WTC11 (cell line): Measurements from ENCODE around the gene ITPR3. TPM values are rescaled to one million over a fixed set of nuclear protein-coding genes. Genes with fewer than 3 reads are reported as not detected.
"Not testable (repeated sequence)": the region's sequence is repeated elsewhere in the genome, so short reads cannot be mapped to it uniquely, and the experiment has no call there.

Experiments
- ATAC-seq: fragments of 200-7000 bp; cut with Tn5 transposase; 2 replicates; pipeline ENCODE4 v1.10.0; 2021; ENCODE audit warnings: mild to moderate bottlenecking, moderate library complexity
- CTCF ChIA-PET: fragments of 300-600 bp; sonication (Branson Sonifier 250); formaldehyde crosslinking; loops from one replicate; lab custom pipeline; 2021; ENCODE audit warnings: antibody characterized with exemption; lab: Charles Lee
- POLR2A ChIA-PET: fragments of 350-600 bp; sonication (Branson Sonifier 250); formaldehyde crosslinking; loops from one replicate; lab custom pipeline; 2021; ENCODE audit warnings: antibody characterized with exemption; lab: Charles Lee
- DNase-seq: peaks from one replicate; pipeline ENCODE4 v3.0.0; 2021; ENCODE audit warnings: low spot score
- H3K27ac Mint-ChIP-seq: 2 replicates; pipeline ENCODE4 v1.8.0; 2021; ENCODE audit warnings: mixed read lengths
- H3K27me3 Mint-ChIP-seq: 2 replicates; pipeline ENCODE4 v1.8.0; 2021; ENCODE audit warnings: low read depth, mild to moderate bottlenecking, moderate library complexity, mixed read lengths
- H3K36me3 Mint-ChIP-seq: 2 replicates; pipeline ENCODE4 v1.8.0; 2021; ENCODE audit warnings: mixed read lengths
- H3K4me1 Mint-ChIP-seq: 2 replicates; pipeline ENCODE4 v1.8.0; 2022; ENCODE audit warnings: mixed read lengths
- H3K4me3 Mint-ChIP-seq: 2 replicates; pipeline ENCODE4 v1.8.0; 2021; ENCODE audit warnings: mild to moderate bottlenecking, moderate library complexity, mixed read lengths
- H3K9me3 Mint-ChIP-seq: 2 replicates; pipeline ENCODE4 v1.8.0; 2021; ENCODE audit warnings: mixed read lengths
- ATF3 ChIP-seq: sonication (generic); formaldehyde crosslinking; conservative IDR thresholded peaks from 2 replicates; pipeline ENCODE4 v1.8.1; 2022; ENCODE audit warnings: mild to moderate bottlenecking, missing genetic modification reagents
- CTCF ChIP-seq: fragments of 200-600 bp; IDR thresholded peaks from 2 replicates; pipeline ENCODE4 v1.8.0; 2022; ENCODE audit warnings: antibody characterized with exemption
- ESRRA ChIP-seq: sonication (generic); formaldehyde crosslinking; IDR thresholded peaks from 2 replicates; pipeline ENCODE4 v1.8.1; 2022; ENCODE audit warnings: mild to moderate bottlenecking, missing genetic modification reagents, borderline replicate concordance
- GABPB1 ChIP-seq: sonication (generic); formaldehyde crosslinking; IDR thresholded peaks from 2 replicates; pipeline ENCODE4 v1.8.1; 2023; ENCODE audit warnings: mild to moderate bottlenecking, missing genetic modification reagents
- HMGXB4 ChIP-seq: sonication (generic); formaldehyde crosslinking; IDR thresholded peaks from 2 replicates; pipeline ENCODE4 v1.8.1; 2023; ENCODE audit warnings: mild to moderate bottlenecking, moderate library complexity, missing genetic modification reagents
- MLX ChIP-seq: sonication (generic); formaldehyde crosslinking; IDR thresholded peaks from 2 replicates; pipeline ENCODE4 v1.8.1; 2023; ENCODE audit warnings: mild to moderate bottlenecking, missing genetic modification reagents, moderate library complexity
- PRDM15 ChIP-seq: sonication (generic); formaldehyde crosslinking; IDR thresholded peaks from 2 replicates; pipeline ENCODE4 v1.8.0; 2022; ENCODE audit warnings: missing genetic modification reagents
- SMAD3 ChIP-seq: sonication (generic); formaldehyde crosslinking; IDR thresholded peaks from 2 replicates; pipeline ENCODE4 v1.8.0; 2022; ENCODE audit warnings: missing genetic modification reagents, mild to moderate bottlenecking, borderline replicate concordance
- ZNF121 ChIP-seq: sonication (generic); formaldehyde crosslinking; IDR thresholded peaks from 2 replicates; pipeline ENCODE4 v1.8.0; 2023; ENCODE audit warnings: missing genetic modification reagents
- ZNF416 ChIP-seq: fragments of 250-450 bp; sonication (Bioruptor Pico); IDR thresholded peaks from 2 replicates; pipeline ENCODE4 v1.9.0; 2021; ENCODE audit warnings: mild to moderate bottlenecking, inconsistent platforms
- ZSCAN18 ChIP-seq: fragments of 250-450 bp; sonication (Bioruptor Pico); IDR thresholded peaks from 2 replicates; pipeline ENCODE4 v2.1.2; 2022; ENCODE audit warnings: mild to moderate bottlenecking, moderate library complexity
- total RNA-seq: library from RNA; stranded (reverse); gene quantifications from 3 replicates; pipeline ENCODE4 v1.2.3, GENCODE V29; 2021

The ITPR3 gene
- total RNA-seq, 1 experiment from 2014 or later, result 47.3 TPM

GRCh38 chr6:33630014-33630413 is 8.9 kb downstream of the ITPR3 start:
- Mint-ChIP-seq H3K4me1 (peaks cover 47% of the 10 kb centered on the region), H3K9me3 (no peaks in the 10 kb centered on the region), H3K4me3 (no peak overlapping the region), H3K27me3 (peaks cover 9% of the 10 kb centered on the region; the same call in 1 of the 2 replicates), H3K27ac (peak overlapping the region; percentile 79), H3K36me3 (no peaks in the 10 kb centered on the region)
- DNase-seq (no peak), ATAC-seq (no peak)
- TF ChIP-seq ESRRA (no peak), PRDM15 (no peak), GABPB1 (CRISPR knock-in tag) (no peak), ATF3 (CRISPR knock-in tag) (no peak)
- CTCF ChIA-PET, result interaction anchor here (1.1 to 1.7 kb wide), 5 partner anchors 9 to 70 kb away, joined by 3 to 8 read pairs (median 4); partner anchors contain the start of gene ITPR3
- POLR2A ChIA-PET, result no interaction called here

GRCh38 chr6:33631521-33631920 is 10.4 kb downstream of the ITPR3 start:
- H3K27me3 Mint-ChIP-seq, ATAC-seq, POLR2A ChIA-PET, H3K9me3 Mint-ChIP-seq, H3K4me3 Mint-ChIP-seq, DNase-seq, H3K36me3 Mint-ChIP-seq, H3K27ac Mint-ChIP-seq: not testable (repeated sequence)
- CTCF ChIA-PET, result interaction anchor here (0.8 to 4.0 kb wide), 13 partner anchors 10 to 137 kb away, joined by 3 to 71 read pairs (median 4); partner anchors contain the start of gene ITPR3
- peaks cover 61% of the 10 kb centered on the region for H3K4me1 Mint-ChIP-seq

GRCh38 chr6:33631971-33632557 is 10.9 kb downstream of the ITPR3 start:
- POLR2A ChIA-PET, result no interaction called here
- peaks cover 66% of the 10 kb centered on the region for H3K4me1 Mint-ChIP-seq
- H3K27me3 Mint-ChIP-seq, result peaks cover 9% of the 10 kb centered on the region; the same call in 1 of the 2 replicates
- peak overlapping the region; percentile 63; the same call in 1 of the 2 replicates for H3K27ac Mint-ChIP-seq
- H3K4me3 Mint-ChIP-seq, result no peak overlapping the region
- TF ChIP-seq SMAD3 (CRISPR knock-in tag) (0 out of 2 replicates have a peak, but pooled peaks have one; percentile 20), ZSCAN18 (CRISPR knock-in tag) (no peak)
- TF ChIP-seq, all 79 proteins: peak for 1
- ATAC-seq (no peak), DNase-seq (no peak)
- no peaks in the 10 kb centered on the region for H3K36me3 Mint-ChIP-seq
- H3K9me3 Mint-ChIP-seq, result no peaks in the 10 kb centered on the region
- CTCF ChIA-PET, result interaction anchor here (0.5 to 4.0 kb wide), 38 partner anchors 11 to 354 kb away, joined by 3 to 71 read pairs (median 4); partner anchors contain the start of genes BAK1, ITPR3 and UQCC2

- DNase-seq (peak; percentile 95), ATAC-seq (peak; percentile 89)
- POLR2A ChIA-PET, result no interaction called here
- H3K4me3 Mint-ChIP-seq, result peak overlapping the region; percentile 76
- H3K27ac Mint-ChIP-seq, result peak overlapping the region; percentile 63
- H3K27me3 Mint-ChIP-seq, result peaks cover 9% of the 10 kb centered on the region; the same call in 1 of the 2 replicates
- peaks cover 63% of the 10 kb centered on the region for H3K4me1 Mint-ChIP-seq
- peak; percentile 76; the same call in 1 of the 2 replicates for TF ChIP-seq ZNF121 (CRISPR knock-in tag)
- TF ChIP-seq MLX (CRISPR knock-in tag), result no peak
- 0 out of 2 replicates have a peak, but pooled peaks have one; percentile 9 for TF ChIP-seq ZNF416 (CRISPR knock-in tag)
- 0 out of 2 replicates have a peak, but pooled peaks have one; percentile 30 for TF ChIP-seq HMGXB4 (CRISPR knock-in tag)
- peak; percentile 93 for TF ChIP-seq CTCF
- TF ChIP-seq, all 79 proteins: peak for 4
- CTCF ChIA-PET, result interaction anchor here (0.5 to 4.0 kb wide), 39 partner anchors 10 to 354 kb away, joined by 3 to 71 read pairs (median 4); partner anchors contain the start of genes BAK1, ITPR3 and UQCC2
- Mint-ChIP-seq H3K9me3 (no peaks in the 10 kb centered on the region), H3K36me3 (no peaks in the 10 kb centered on the region)
Observed at GRCh38 chr6:33632558-33633039, 11.5 kb downstream of the ITPR3 start.
